H1 (cell line): ENCODE measurements around the gene KLK5. TPM values are rescaled to one million over a fixed set of nuclear protein-coding genes. Genes with fewer than 3 reads are reported as not detected.

Experiments used
- BACH1 ChIP-seq: IDR thresholded peaks from 2 replicates; pipeline ENCODE4 v1.6.1; 2012; ENCODE audit warnings: low read length, improper control_type of control experiment
- EGR1 ChIP-seq: IDR thresholded peaks from 2 replicates; pipeline ENCODE4 v1.6.1; 2011; ENCODE audit warnings: low read depth, low read length, borderline replicate concordance
- KDM5A ChIP-seq: fragments of 200-600 bp; IDR thresholded peaks from 2 replicates; pipeline ENCODE4 v1.7.1; 2012; ENCODE audit warnings: mild to moderate bottlenecking, low read length, inconsistent platforms, mixed read lengths
- PHF8 ChIP-seq: fragments of 200-600 bp; sonication (generic); conservative IDR thresholded peaks from 2 replicates; pipeline ENCODE4 v1.7.1; 2012; ENCODE audit warnings: low read depth, mild to moderate bottlenecking, inconsistent platforms, low read length, moderate library complexity
- polyA plus RNA-seq, 7 experiments: library from polyadenylated mRNA; depleted of rRNA in 3 of 7; stranded (reverse) in 5 of 7; unstranded in 2 of 7; fragments of >200 nt in 5 of 7; fragments of 200-250 nt in 2 of 7; gene quantifications; 1 replicate in 5 of 7; 2 replicates in 1 of 7; 4 replicates in 1 of 7; pipeline versions ENCODE4 v1.2.1 to v1.2.3, GENCODE V29; 2011 to 2013; ENCODE audit warnings: missing spikeins in 2 of 7, mixed read lengths in 2 of 7
- total RNA-seq: library from RNA; stranded (reverse); fragmentation: NEBNext Ultra II Directional; extraction: Animal tissue kit (Norgen Biotek cat#: 25700); gene quantifications from 2 replicates; pipeline ENCODE4 v1.2.1, GENCODE V29; 2021

The KLK5 gene
- total and polyA plus RNA-seq, 2 of the 8 experiments (the other 6 are each of a cell fraction or from before 2014, with no cell fraction given) = 0.76 to 2.0 TPM

- no peak for TF ChIP-seq KDM5A
- TF ChIP-seq BACH1 = no peak
- no peak for TF ChIP-seq PHF8
- no peak for TF ChIP-seq EGR1
Measured at GRCh38 chr19:50978772-50979390, 26.0 kb upstream of the KLK5 start (continued).
